ENCODE results near the gene LACRT.

LACRT gene

GRCh38 chr12:54598970-54599369, 35.7 kb downstream of the LACRT start:
- no peak for DNase-seq

- DNase-seq = peak in 3 of 5 donors; percentile 11 to 36 (median 34)
Measured at GRCh38 chr12:54596526-54596946, 38.2 kb downstream of the LACRT start.

- DNase-seq = no peak
Measured at GRCh38 chr12:54595471-54595870, 39.2 kb downstream of the LACRT start.

- DNase-seq = no peak
Measured at GRCh38 chr12:54593725-54594124, 41.0 kb downstream of the LACRT start.

- no peak for DNase-seq
Measured at GRCh38 chr12:54593135-54593534, 41.6 kb downstream of the LACRT start.

GRCh38 chr12:54592316-54592715, 42.4 kb downstream of the LACRT start:
- no peak for DNase-seq

- no peak for DNase-seq
Measured at GRCh38 chr12:54590978-54591591, 43.6 kb downstream of the LACRT start.

- no peak for DNase-seq
Measured at GRCh38 chr12:54589964-54590363, 44.7 kb downstream of the LACRT start.

- no peak for DNase-seq
Measured at GRCh38 chr12:54588890-54589267, 45.8 kb downstream of the LACRT start.

GRCh38 chr12:54588110-54588889, 46.4 kb downstream of the LACRT start, which contains the start of gene PPP1R1A:
TSS of gene PPP1R1A (minus strand) at chr12:54588659. CDS start at chr12:54588488, 171 bp downstream.
- no peak for DNase-seq

GRCh38 chr12:54587315-54587873, 47.3 kb downstream of the LACRT start:
- DNase-seq = no peak

GRCh38 chr12:54586620-54587019, 48.1 kb downstream of the LACRT start:
- DNase-seq = no peak

GRCh38 chr12:54585243-54585642, 49.5 kb downstream of the LACRT start:
- no peak for DNase-seq

GRCh38 chr12:54584128-54584527, 50.6 kb downstream of the LACRT start:
- no peak for DNase-seq

- no peak for DNase-seq
Measured at GRCh38 chr12:54583726-54584125, 51.0 kb downstream of the LACRT start.

GRCh38 chr12:54581412-54581811, 53.3 kb downstream of the LACRT start:
- DNase-seq = no peak

All from T-helper 1 cell (primary cell).